ENCODE measurements around the gene VGLL2.
"Not testable (repeated sequence)": the region's sequence is repeated elsewhere in the genome, so short reads cannot be mapped to it uniquely, and the experiment has no call there.

VGLL2 gene

GRCh38 chr6:117229870-117230269 lies 35.5 kb upstream of the VGLL2 start:
- H3K4me3 ChIP-seq (ENCODE audit: low read depth in 1 of 2, low read length in 1 of 2) = no peak overlapping the region
- no peak for TF ChIP-seq CTCF (IDR thresholded peaks at IDR 0.05)
- H3K4me1 ChIP-seq (ENCODE audit: control insufficient read depth in 1 of 2, insufficient read depth in 1 of 2, low read depth in 1 of 2, low read length in 1 of 2) = no peaks in the 10 kb centered on the region
- H3K36me3 ChIP-seq = no peaks in the 10 kb centered on the region
- H3K27ac ChIP-seq = no peak overlapping the region
- H3K27me3 ChIP-seq = no peaks in the 10 kb centered on the region
- no peaks in the 10 kb centered on the region for H3K9me3 ChIP-seq

- H3K4me3 ChIP-seq (ENCODE audit: low read depth in 1 of 2, low read length in 1 of 2) = no peak overlapping the region
- H3K27me3 ChIP-seq = no peaks in the 10 kb centered on the region
- no peaks in the 10 kb centered on the region for H3K4me1 ChIP-seq (ENCODE audit: control insufficient read depth in 1 of 2, insufficient read depth in 1 of 2, low read depth in 1 of 2, low read length in 1 of 2)
- TF ChIP-seq CTCF (IDR thresholded peaks at IDR 0.05) = no peak
- no peaks in the 10 kb centered on the region for H3K9me3 ChIP-seq
- no peak overlapping the region for H3K27ac ChIP-seq
- no peaks in the 10 kb centered on the region for H3K36me3 ChIP-seq
These were observed 33.9 kb upstream of the VGLL2 start for GRCh38 chr6:117231466-117231865.

GRCh38 chr6:117232196-117232595 lies 33.2 kb upstream of the VGLL2 start:
- H3K27ac ChIP-seq = no peak overlapping the region
- TF ChIP-seq CTCF (IDR thresholded peaks at IDR 0.05) = no peak
- H3K27me3 ChIP-seq = no peaks in the 10 kb centered on the region
- H3K36me3 ChIP-seq = no peaks in the 10 kb centered on the region
- no peaks in the 10 kb centered on the region for H3K9me3 ChIP-seq
- H3K4me1 ChIP-seq (ENCODE audit: control insufficient read depth in 1 of 2, insufficient read depth in 1 of 2, low read depth in 1 of 2, low read length in 1 of 2) = no peaks in the 10 kb centered on the region
- no peak overlapping the region for H3K4me3 ChIP-seq (ENCODE audit: low read depth in 1 of 2, low read length in 1 of 2)

GRCh38 chr6:117233145-117233544 lies 32.2 kb upstream of the VGLL2 start:
- Histone ChIP-seq H3K36me3 (no peaks in the 10 kb centered on the region), H3K27ac (no peak overlapping the region), H3K9me3 (no peaks in the 10 kb centered on the region), H3K27me3 (no peaks in the 10 kb centered on the region), H3K4me3 (ENCODE audit: low read depth in 1 of 2, low read length in 1 of 2) (no peak overlapping the region), H3K4me1 (ENCODE audit: control insufficient read depth in 1 of 2, insufficient read depth in 1 of 2, low read depth in 1 of 2, low read length in 1 of 2) (no peaks in the 10 kb centered on the region)
- TF ChIP-seq CTCF (IDR thresholded peaks at IDR 0.05) = no peak

GRCh38 chr6:117237561-117237960 lies 27.8 kb upstream of the VGLL2 start:
- Histone ChIP-seq H3K4me1 (ENCODE audit: control insufficient read depth in 1 of 2, insufficient read depth in 1 of 2, low read depth in 1 of 2, low read length in 1 of 2) (no peaks in the 10 kb centered on the region), H3K27ac (no peak overlapping the region), H3K36me3 (no peaks in the 10 kb centered on the region), H3K9me3 (no peaks in the 10 kb centered on the region), H3K4me3 (ENCODE audit: low read depth in 1 of 2, low read length in 1 of 2) (no peak overlapping the region), H3K27me3 (no peaks in the 10 kb centered on the region)
- TF ChIP-seq CTCF (IDR thresholded peaks at IDR 0.05) = no peak

- H3K4me1 ChIP-seq (ENCODE audit: control insufficient read depth in 1 of 2, insufficient read depth in 1 of 2, low read depth in 1 of 2, low read length in 1 of 2); H3K4me3 ChIP-seq (ENCODE audit: low read depth in 1 of 2, low read length in 1 of 2); H3K27me3 ChIP-seq; H3K36me3 ChIP-seq; H3K27ac ChIP-seq; H3K9me3 ChIP-seq: not testable (repeated sequence)
These were observed 20.8 kb upstream of the VGLL2 start for GRCh38 chr6:117244571-117244970.

- not testable (repeated sequence) for H3K4me3 ChIP-seq (ENCODE audit: low read depth in 1 of 2, low read length in 1 of 2); H3K27me3 ChIP-seq; H3K4me1 ChIP-seq (ENCODE audit: control insufficient read depth in 1 of 2, insufficient read depth in 1 of 2, low read depth in 1 of 2, low read length in 1 of 2); H3K27ac ChIP-seq; H3K9me3 ChIP-seq; H3K36me3 ChIP-seq
These were observed 20.4 kb upstream of the VGLL2 start for GRCh38 chr6:117244979-117245378.
